ENCODE results near the gene PEF1. TPM values are rescaled to one million over a fixed set of nuclear protein-coding genes. Genes with fewer than 3 reads are reported as not detected.

Gene PEF1
- total RNA-seq, 4 donors from 2014 or later: 29.5 to 53.1 (median 42.7) TPM

DNA sequence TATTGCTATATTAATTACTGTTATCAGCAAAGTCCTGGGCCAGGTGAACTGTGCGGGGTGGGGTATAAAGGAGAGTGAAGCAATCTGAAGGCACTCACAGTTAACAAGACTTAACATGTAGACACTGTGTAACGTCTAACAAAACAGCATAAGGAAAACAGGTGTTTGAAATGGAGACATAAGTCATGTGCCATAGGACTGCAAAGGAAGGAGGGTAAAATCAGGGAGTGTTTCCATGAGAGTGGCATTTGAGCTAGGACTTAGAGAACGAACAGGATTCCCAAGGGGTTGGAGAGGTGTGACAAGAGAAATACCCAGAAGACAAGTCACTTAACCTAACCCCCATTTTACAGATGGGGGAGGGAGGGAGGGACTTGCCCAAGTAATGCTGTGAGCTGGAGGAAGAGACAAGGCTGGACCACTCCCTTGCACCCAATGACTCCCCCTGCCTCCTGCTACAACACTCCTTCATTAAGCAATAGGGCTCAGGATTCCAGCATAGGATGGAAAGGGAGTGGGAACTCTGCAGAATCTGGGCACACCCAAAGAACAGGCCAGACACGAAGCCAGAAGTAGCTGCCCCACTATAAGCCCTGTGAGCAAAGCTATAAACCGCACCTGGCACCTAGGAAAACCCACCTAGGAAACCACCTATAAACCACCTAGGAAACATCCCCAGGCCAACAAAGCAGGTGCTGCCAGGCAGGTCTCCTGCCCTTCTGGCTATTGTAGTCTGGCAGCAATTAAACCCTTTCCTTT lies 6.6 kb downstream of the PEF1 start:
- in situ Hi-C loops (cut with MboI; ENCODE audit: low sequenced_read_pairs in 4 of 4): no loop called here
- peak overlapping the region; percentile 87 to 99 (median 96) for H3K27ac ChIP-seq
- peaks cover 76 to 92% of the 10 kb centered on the region in 2 donors for H3K4me1 ChIP-seq
- H3K9me3 ChIP-seq: no peaks in the 10 kb centered on the region
- intact Hi-C loops (cut with DNase I; ENCODE audit: low total_unique reads): no loop called here
- TF ChIP-seq, protein P1, sequence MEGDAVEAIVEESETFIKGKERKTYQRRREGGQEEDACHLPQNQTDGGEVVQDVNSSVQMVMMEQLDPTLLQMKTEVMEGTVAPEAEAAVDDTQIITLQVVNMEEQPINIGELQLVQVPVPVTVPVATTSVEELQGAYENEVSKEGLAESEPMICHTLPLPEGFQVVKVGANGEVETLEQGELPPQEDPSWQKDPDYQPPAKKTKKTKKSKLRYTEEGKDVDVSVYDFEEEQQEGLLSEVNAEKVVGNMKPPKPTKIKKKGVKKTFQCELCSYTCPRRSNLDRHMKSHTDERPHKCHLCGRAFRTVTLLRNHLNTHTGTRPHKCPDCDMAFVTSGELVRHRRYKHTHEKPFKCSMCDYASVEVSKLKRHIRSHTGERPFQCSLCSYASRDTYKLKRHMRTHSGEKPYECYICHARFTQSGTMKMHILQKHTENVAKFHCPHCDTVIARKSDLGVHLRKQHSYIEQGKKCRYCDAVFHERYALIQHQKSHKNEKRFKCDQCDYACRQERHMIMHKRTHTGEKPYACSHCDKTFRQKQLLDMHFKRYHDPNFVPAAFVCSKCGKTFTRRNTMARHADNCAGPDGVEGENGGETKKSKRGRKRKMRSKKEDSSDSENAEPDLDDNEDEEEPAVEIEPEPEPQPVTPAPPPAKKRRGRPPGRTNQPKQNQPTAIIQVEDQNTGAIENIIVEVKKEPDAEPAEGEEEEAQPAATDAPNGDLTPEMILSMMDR (IDR thresholded peaks at IDR 0.05 in 4 of 5, conservative IDR thresholded peaks at IDR 0.05 in 1 of 5): no peak
- TF ChIP-seq POLR2A (IDR thresholded peaks at IDR 0.05): peak; percentile 44 to 68
- no peaks in the 10 kb centered on the region for H3K27me3 ChIP-seq
- DNase-seq: peak; percentile 32 to 48
- H3K4me3 ChIP-seq: peak overlapping the region in 1 of 4 donors; percentile 7
- ATAC-seq: peak; percentile 71 to 86
- H3K36me3 ChIP-seq: peaks cover 0 to 10% of the 10 kb centered on the region in 2 donors

DNA sequence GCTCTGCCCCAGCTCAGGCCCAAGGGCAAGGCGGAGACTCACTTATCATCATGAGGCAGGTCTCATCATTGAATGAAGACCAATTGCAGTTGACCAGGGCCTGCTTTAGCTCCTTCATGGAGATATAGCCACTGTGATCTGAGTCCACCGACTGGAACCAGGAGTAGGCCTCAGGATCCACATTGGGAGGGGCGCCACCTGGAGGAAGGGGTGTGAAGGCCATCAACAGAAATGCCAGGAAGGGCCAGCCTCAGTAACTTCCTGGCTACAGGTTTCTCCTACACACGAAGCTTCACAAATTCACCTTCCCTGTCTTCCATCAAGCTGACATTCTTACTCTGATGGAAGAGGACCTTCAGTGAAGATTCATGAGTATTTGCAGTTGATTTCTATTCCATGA lies 11.6 kb downstream of the PEF1 start:
- in situ Hi-C loops (cut with MboI; ENCODE audit: low sequenced_read_pairs in 4 of 4): no loop called here
- Histone ChIP-seq H3K4me3 (no peak overlapping the region), H3K27ac (peak overlapping the region; percentile 68 to 99 (median 88)), H3K4me1 (peaks cover 63 to 76% of the 10 kb centered on the region in 2 donors), H3K9me3 (no peaks in the 10 kb centered on the region), H3K27me3 (no peaks in the 10 kb centered on the region), H3K36me3 (peaks cover 0 to 44% of the 10 kb centered on the region in 2 donors)
- ATAC-seq: peak in 1 of 2 donors; percentile 17
- intact Hi-C loops (cut with DNase I; ENCODE audit: low total_unique reads): no loop called here
- TF ChIP-seq, protein P1 (IDR thresholded peaks at IDR 0.05 in 4 of 5, conservative IDR thresholded peaks at IDR 0.05 in 1 of 5): peak; percentile 22 to 66 (median 46)
- no peak for TF ChIP-seq POLR2A (IDR thresholded peaks at IDR 0.05)
- DNase-seq: peak in 1 of 2 donors; percentile 64

DNA sequence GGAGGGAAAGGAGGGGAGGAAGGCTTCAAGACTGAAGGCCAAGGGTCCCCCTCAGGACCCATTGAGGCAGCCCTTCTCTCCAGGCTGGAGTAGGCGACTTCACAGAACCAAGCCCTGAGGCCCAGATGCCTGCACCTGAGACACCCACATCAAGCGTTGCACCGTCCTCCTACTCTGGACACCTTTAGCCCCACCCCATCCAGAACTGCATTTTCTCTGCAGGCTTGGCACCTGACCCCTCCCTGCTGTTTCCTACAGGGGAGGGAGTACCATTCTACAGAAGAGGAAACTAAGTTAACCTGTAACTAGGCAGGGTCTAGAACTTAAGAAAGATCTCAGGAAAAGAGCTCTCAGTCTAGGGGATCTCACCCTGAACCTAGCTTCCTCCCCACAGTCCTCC lies 12.0 kb downstream of the PEF1 start:
- ATAC-seq (no peak), DNase-seq (no peak)
- H3K9me3 ChIP-seq: no peaks in the 10 kb centered on the region
- peaks cover 62 to 75% of the 10 kb centered on the region in 2 donors for H3K4me1 ChIP-seq
- peaks cover 0 to 44% of the 10 kb centered on the region in 2 donors for H3K36me3 ChIP-seq
- no peaks in the 10 kb centered on the region for H3K27me3 ChIP-seq
- H3K27ac ChIP-seq: peak overlapping the region; percentile 68 to 99 (median 88)
- H3K4me3 ChIP-seq: no peak overlapping the region
- no peak for TF ChIP-seq POLR2A (IDR thresholded peaks at IDR 0.05)
- TF ChIP-seq, protein P1 (IDR thresholded peaks at IDR 0.05 in 4 of 5, conservative IDR thresholded peaks at IDR 0.05 in 1 of 5): no peak
- in situ Hi-C loops (cut with MboI; ENCODE audit: low sequenced_read_pairs in 4 of 4): no loop called here
- intact Hi-C loops (cut with DNase I; ENCODE audit: low total_unique reads): no loop called here

DNA sequence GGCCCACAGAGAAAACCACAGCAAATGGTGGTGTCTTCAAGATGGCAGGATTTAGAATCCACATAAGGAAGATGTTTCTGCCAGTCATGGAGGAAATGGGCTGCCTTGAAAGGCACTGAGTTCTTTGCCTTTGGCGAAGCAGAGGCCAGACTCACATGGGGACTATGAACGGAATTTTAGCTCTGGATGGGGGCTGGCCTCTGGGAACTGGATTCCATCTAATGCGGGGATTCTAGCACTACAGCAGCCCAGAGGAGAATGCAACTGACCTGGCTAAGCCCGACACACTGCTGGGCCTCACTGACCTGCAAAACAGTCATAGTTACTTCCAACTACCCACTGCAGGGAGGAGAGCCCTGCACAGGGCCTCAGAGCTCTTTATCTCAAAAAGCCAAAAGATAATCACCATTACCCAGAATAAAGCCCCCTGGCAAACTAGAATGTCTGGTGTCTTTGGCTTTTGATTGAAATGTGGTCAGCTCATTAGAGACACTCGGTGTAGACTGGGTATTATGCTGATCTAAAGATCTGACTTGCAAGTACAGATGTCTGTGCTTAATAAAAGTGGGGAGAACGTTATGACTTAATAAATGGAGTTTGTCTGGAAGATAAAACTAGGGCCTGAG lies 15.6 kb downstream of the PEF1 start:
- H3K36me3 ChIP-seq: peaks cover 0 to 34% of the 10 kb centered on the region in 2 donors
- no peak for TF ChIP-seq POLR2A (IDR thresholded peaks at IDR 0.05)
- TF ChIP-seq, protein P1 (IDR thresholded peaks at IDR 0.05 in 4 of 5, conservative IDR thresholded peaks at IDR 0.05 in 1 of 5): no peak
- H3K9me3 ChIP-seq: no peaks in the 10 kb centered on the region
- DNase-seq (no peak), ATAC-seq (no peak)
- intact Hi-C loops (cut with DNase I; ENCODE audit: low total_unique reads): no loop called here
- H3K27ac ChIP-seq: peak overlapping the region; percentile 89 to 99 (median 97)
- in situ Hi-C loops (cut with MboI; ENCODE audit: low sequenced_read_pairs in 4 of 4): no loop called here
- peaks cover 59 to 61% of the 10 kb centered on the region in 2 donors for H3K4me1 ChIP-seq
- no peaks in the 10 kb centered on the region for H3K27me3 ChIP-seq
- H3K4me3 ChIP-seq: no peak overlapping the region
